Psoas muscle (tissue), 8 donors: ENCODE data around the gene SLC13A3. TPM values are rescaled to one million over a fixed set of nuclear protein-coding genes. Genes with fewer than 3 reads are reported as not detected.
A peak's percentile ranks its signal among the peaks of the same experiment; 100 is the strongest.
"Not testable (repeated sequence)": the region's sequence is repeated elsewhere in the genome, so short reads cannot be mapped to it uniquely, and the experiment has no call there.

Source experiments
- ATAC-seq, 4 donors: fragments of 200-7000 bp; cut with Tn5 transposase; one replicate each; pipeline ENCODE4 v1.9.1; 2020; ENCODE audit warnings: moderate library complexity in 3 of 4, mild to moderate bottlenecking in 2 of 4
- DNase-seq, 2 donors: peaks; one replicate each; pipeline ENCODE4 v3.0.0-alpha.2; 2020
- H3K27ac ChIP-seq: fragments of 200-600 bp; one replicate; pipeline ENCODE4 v1.8.0; 2022
- H3K27me3 ChIP-seq, 3 donors: fragments of 200-600 bp in 1 of 3; one replicate each; pipeline versions ENCODE4 v1.6.1 to v1.8.0; 2013 to 2022; ENCODE audit warnings: low read length in 2 of 3, mild to moderate bottlenecking in 2 of 3, moderate library complexity in 1 of 3; ENCODE audit not compliant: insufficient read depth in 3 of 3
- H3K36me3 ChIP-seq, 2 donors: fragments of 200-600 bp in 1 of 2; one replicate each; pipeline versions ENCODE4 v1.6.1 to v1.8.0; 2013 to 2022; ENCODE audit warnings: low read depth in 1 of 2, mild to moderate bottlenecking in 1 of 2, moderate library complexity in 1 of 2; ENCODE audit not compliant: insufficient read depth in 1 of 2
- H3K4me1 ChIP-seq: fragments of 200-600 bp; one replicate; pipeline ENCODE4 v1.8.0; 2022
- H3K4me3 ChIP-seq: fragments of 200-600 bp; one replicate; pipeline ENCODE4 v1.8.0; 2022; ENCODE audit warnings: mild to moderate bottlenecking
- H3K9me3 ChIP-seq: fragments of 200-600 bp; one replicate; pipeline ENCODE4 v1.8.0; 2022
- CTCF ChIP-seq: fragments of 200-600 bp; IDR thresholded peaks from one replicate; pipeline ENCODE4 v1.8.0; 2022; ENCODE audit warnings: antibody characterized with exemption
- WGBS, 3 donors: extraction: QIAGEN DNeasy Blood & Tissue Kit; methylation state at CpG; one replicate each; pipeline versions ENCODE4 v1.1.6 to v1.1.7; 2013; 5-methylcytosine and 5-hydroxymethylcytosine counted together
- intact Hi-C, 2 donors: fragments of 100-400 bp; cut with DNase I; formaldehyde crosslinking; loops; one replicate each; pipeline versions ENCODE4 v1.11.0 to v1.14.2; 2022
- polyA plus RNA-seq, 3 donors: library from polyadenylated mRNA; stranded (reverse); fragments of 200-250 nt; gene quantifications; one replicate each; pipeline ENCODE4 v1.2.3, GENCODE V29; 2013
- total RNA-seq, 4 donors: library from RNA; stranded (reverse); fragmentation: NEBNext Ultra II Directional in 2 of 4; extraction: Animal tissue kit (Norgen Biotek cat#: 25700) in 2 of 4; gene quantifications; one replicate each; pipeline versions ENCODE4 v1.2.1 to v1.2.4, GENCODE V29; 2021 to 2023
- donor health status: healthy with polysubstance abuse.
- donor health status: DM: no; HTN: no; CAD: no; lungs with moderate emphysema.
- donor health status: Bipolar disorder and iron deficiency.
- donor health status: healthy.
- donor health status: DM: yes; HTN: yes; CAD: no.
- donor health status: DM: no; HTN: no; CAD: no.
- donor health status: DM: no; HTN: no; CAD: no.
- donor health status: DM: yes; HTN: yes; CAD: no.

SLC13A3 gene
- total and polyA plus RNA-seq, 7 donors, result 0.04 to 0.38 (median 0.15) TPM

GRCh38 chr20:46681032-46681854 is 30.0 kb upstream of the SLC13A3 start:
- intact Hi-C loops, result no loop called here
- Histone ChIP-seq H3K4me3 (no peak overlapping the region), H3K36me3 (peaks cover 0 to 10% of the 10 kb centered on the region in 2 donors), H3K9me3 (no peaks in the 10 kb centered on the region), H3K27ac (no peak overlapping the region), H3K27me3 (no peaks in the 10 kb centered on the region), H3K4me1 (peaks cover 29% of the 10 kb centered on the region)
- DNase-seq (no peak), ATAC-seq (peak in 1 of 4 donors; percentile 52)
- TF ChIP-seq CTCF, result peak; percentile 59
- 55 to 59% (median 58%) methylated on average over 14 of the region's 14 CpGs for WGBS, 3 donors

DNA sequence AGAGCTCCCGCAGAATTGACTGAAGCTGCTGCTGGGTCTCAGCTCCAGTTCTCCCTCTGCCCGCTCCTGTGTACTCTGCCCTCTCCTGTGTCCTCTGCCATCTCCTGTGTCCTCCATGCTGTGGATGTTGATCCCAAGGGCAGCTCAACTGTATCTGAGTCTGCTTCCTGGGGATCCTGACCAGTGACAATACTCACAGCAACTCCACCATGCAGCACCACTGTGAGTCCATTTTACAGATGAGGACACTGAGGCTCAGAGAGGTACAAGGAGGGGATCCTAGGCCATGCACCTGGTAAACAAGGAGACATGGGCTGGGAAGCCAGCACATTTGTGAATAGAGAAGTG is 29.4 kb upstream of the SLC13A3 start:
- Histone ChIP-seq H3K36me3 (peaks cover 0 to 4% of the 10 kb centered on the region in 2 donors), H3K4me1 (peaks cover 29% of the 10 kb centered on the region), H3K9me3 (no peaks in the 10 kb centered on the region), H3K27ac (no peak overlapping the region), H3K4me3 (no peak overlapping the region), H3K27me3 (no peaks in the 10 kb centered on the region)
- intact Hi-C loops, result no loop called here
- DNase-seq, result no peak
- 93 to 100% (median 100%) methylated on average over 2 of the region's 2 CpGs for WGBS, 3 donors
- no peak for TF ChIP-seq CTCF
- no peak for ATAC-seq

DNA sequence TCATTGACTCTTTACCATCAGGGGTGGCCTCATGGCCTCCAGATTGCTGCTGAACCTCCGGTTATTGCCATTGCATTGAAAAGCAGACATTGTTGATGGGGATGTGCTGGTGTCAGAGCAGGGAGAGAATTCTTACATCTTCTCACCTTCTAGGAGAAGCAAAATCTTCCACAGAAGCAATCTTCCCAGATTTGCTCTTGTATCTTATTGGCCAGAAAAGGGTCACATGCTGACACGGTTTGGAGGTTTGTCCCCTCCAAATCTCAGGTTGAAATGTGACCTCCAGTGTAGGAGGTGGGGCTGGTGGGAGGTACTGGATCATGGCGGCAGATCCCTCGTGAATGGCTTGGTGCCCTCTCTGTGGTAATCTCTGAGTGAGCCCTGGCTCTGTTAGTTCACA is 27.3 kb upstream of the SLC13A3 start:
- Histone ChIP-seq H3K36me3 (no peaks in the 10 kb centered on the region), H3K4me3 (no peak overlapping the region), H3K27me3 (no peaks in the 10 kb centered on the region), H3K27ac (no peak overlapping the region), H3K9me3 (no peaks in the 10 kb centered on the region), H3K4me1 (peaks cover 17% of the 10 kb centered on the region)
- DNase-seq (no peak), ATAC-seq (no peak)
- TF ChIP-seq CTCF, result no peak
- WGBS, 3 donors, result 58 to 68% (median 61%) methylated on average over 4 of the region's 4 CpGs
- intact Hi-C loops, result loop anchor here in 1 of 2 donors (5.0 kb wide), 1 partner anchor 116 kb away; no protein-coding TSS in a partner anchor

- WGBS, 3 donors, result 87 to 91% (median 88%) methylated on average over 5 of the region's 5 CpGs
- no peak for TF ChIP-seq CTCF
- no peak for ATAC-seq
- no peak for DNase-seq
- H3K36me3 ChIP-seq, result no peaks in the 10 kb centered on the region
- H3K27ac ChIP-seq, result no peak overlapping the region
- H3K9me3 ChIP-seq, result no peaks in the 10 kb centered on the region
- H3K4me1 ChIP-seq, result peaks cover 8% of the 10 kb centered on the region
- H3K4me3 ChIP-seq, result no peak overlapping the region
- H3K27me3 ChIP-seq, result no peaks in the 10 kb centered on the region
- intact Hi-C loops, result loop anchor here in 1 of 2 donors (5.0 kb wide), 1 partner anchor 115 kb away; no protein-coding TSS in a partner anchor
These were observed 26.3 kb upstream of the SLC13A3 start for GRCh38 chr20:46677608-46678007.

- H3K36me3 ChIP-seq, H3K27me3 ChIP-seq, ATAC-seq, H3K27ac ChIP-seq, DNase-seq, H3K9me3 ChIP-seq, H3K4me3 ChIP-seq, H3K4me1 ChIP-seq: not testable (repeated sequence)
- intact Hi-C loops, result loop anchor here in 1 of 2 donors (5.0 kb wide), 1 partner anchor 114 kb away; no protein-coding TSS in a partner anchor
- 86 to 90% (median 88%) methylated on average over 11 to 13 of the region's 14 CpGs for WGBS, 3 donors
These were observed 25.5 kb upstream of the SLC13A3 start for GRCh38 chr20:46676649-46677316.
